Stimulated activated CD4-positive, alpha-beta T cell treated with anti-CD3 and anti-CD28 coated beads, Interleukin-15, amount 100 ng/mL, for 1 hour (primary cell): ENCODE results near the gene GTF2H4.
"Not testable (repeated sequence)": the region's sequence is repeated elsewhere in the genome, so short reads cannot be mapped to it uniquely, and the experiment has no call there.

ENCODE experiments used
- DNase-seq, 2 donors: peaks; one replicate each; pipeline ENCODE4 v3.0.0-alpha.2; 2020; ENCODE audit warnings: low read depth in 1 of 2, low spot score in 1 of 2

The GTF2H4 gene

DNA sequence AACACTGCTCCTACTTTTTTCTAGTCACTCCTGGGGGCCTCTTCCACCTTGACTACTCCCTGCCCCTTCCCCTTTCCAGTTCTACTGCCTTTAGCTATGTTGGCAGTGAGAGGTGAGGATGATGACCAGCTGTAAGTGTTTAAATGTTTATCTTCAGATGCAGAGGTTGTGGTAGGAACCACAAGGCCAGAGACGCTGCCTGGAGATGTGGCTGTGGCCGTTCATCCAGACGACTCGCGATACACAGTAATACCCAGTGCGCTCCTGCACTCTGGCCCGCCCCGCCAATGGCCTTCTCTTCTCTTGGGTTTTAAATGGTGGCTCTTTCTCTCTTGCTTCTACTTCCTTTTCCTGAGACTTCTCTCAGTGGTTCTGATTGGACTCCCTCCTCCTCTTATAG lies 10.7 kb downstream of the GTF2H4 start:
- no peak for DNase-seq

GRCh38 chr6:30922447-30922852 lies 14.4 kb downstream of the GTF2H4 start:
- DNase-seq = no peak

GRCh38 chr6:30924040-30924627 lies 16.1 kb downstream of the GTF2H4 start:
- DNase-seq = not testable (repeated sequence)

DNA sequence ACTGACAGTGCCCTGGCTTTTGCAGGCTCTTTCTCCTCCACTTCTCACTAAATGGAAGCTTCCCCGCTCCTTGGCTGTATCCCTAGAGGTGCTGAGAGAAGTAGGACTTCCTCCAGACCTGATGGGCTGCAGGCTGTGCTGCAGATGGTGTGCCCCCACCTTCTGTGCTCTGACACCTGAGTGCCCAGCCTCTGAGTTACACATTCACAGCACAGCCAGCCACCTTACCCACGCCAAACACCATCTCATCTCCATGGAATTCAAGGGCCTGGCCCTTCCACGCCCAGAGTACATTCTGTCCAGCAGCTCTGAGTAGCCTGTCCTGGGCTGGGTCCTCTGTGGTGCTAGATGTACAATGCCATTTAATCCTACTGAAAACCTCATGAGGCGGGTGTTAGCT lies 18.6 kb downstream of the GTF2H4 start:
- no peak for DNase-seq

DNA sequence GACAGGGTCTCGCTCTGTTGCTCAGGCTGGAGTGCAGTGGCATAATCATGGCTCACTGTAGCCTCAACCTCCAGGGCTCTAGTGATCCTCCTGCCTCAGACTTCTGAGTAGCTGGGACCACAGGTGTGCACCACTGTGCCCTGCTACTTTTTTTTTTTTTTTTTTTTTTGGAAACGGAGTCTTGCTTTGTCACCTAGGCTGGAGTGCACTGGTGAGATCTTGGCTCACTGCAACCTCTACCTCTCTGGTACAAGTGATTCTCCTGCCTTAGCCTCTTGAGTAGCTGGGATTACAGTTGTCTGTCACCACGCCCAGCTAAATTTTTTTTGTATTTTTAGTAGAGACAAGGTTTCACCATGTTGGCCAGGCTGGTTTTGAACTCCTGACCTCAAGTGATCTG lies 19.1 kb downstream of the GTF2H4 start:
- DNase-seq = not testable (repeated sequence)

DNA sequence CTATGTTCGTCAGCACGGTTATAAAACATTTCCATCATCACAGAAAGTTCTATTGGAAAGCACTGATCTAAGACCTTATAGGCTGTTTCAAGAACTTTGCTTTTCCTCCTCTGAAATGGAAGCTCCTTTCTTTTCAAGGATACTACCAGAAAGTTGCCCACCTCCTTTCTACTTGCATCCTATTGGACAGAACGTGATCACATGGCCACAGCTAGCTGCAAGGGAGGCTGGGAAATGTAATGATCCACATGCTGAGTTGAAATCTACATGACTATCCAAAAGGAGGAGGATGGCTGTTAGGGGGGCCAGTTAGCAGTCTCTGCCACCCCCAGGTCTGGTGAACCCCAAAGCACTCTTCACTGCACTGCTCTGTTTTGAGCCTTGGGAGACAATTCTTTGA lies 20.7 kb downstream of the GTF2H4 start:
- no peak for DNase-seq

GRCh38 chr6:30930506-30930905 lies 22.5 kb downstream of the GTF2H4 start:
- no peak for DNase-seq

- no peak for DNase-seq
Observed at GRCh38 chr6:30931272-30931671, 23.3 kb downstream of the GTF2H4 start.

DNA sequence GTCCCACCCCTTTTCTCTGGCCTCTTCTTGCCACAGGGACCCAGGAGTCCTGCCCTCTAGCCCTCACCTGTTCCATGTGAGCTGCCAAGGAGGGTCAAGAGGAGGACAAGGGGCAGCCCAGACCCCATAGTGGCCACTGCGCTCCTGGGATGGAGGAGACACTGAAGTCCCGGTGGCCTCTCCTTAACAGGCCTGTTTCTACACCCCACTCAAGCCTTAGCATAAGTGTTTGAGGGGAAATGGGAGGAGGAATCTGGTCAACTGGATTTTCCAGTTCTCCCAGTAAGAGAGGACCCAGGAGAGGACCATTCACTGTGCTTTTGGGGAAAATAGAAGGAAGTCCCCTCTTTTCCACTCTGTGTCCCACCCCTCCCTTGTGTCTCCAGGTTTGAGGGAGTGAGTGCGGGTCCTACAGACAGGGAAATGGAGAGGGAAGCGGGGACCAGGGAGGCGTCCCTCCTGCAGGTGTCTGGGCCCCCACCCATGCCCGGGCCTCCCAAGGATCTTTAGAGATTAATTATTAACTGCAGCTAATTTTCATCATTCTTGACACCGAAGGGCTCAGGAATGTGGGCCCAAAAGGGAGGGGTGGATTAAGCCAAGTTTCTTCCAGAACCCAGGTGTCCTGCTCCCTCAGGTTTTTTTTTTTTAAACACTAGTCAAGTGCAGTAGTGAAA lies 24.1 kb downstream of the GTF2H4 start, which contains the start of gene SFTA2:
SFTA2 (minus strand) TSS at position 202 of the 677 bp plus-strand sequence; CDS start at position 128, 74 bp downstream.
- no peak for DNase-seq

DNA sequence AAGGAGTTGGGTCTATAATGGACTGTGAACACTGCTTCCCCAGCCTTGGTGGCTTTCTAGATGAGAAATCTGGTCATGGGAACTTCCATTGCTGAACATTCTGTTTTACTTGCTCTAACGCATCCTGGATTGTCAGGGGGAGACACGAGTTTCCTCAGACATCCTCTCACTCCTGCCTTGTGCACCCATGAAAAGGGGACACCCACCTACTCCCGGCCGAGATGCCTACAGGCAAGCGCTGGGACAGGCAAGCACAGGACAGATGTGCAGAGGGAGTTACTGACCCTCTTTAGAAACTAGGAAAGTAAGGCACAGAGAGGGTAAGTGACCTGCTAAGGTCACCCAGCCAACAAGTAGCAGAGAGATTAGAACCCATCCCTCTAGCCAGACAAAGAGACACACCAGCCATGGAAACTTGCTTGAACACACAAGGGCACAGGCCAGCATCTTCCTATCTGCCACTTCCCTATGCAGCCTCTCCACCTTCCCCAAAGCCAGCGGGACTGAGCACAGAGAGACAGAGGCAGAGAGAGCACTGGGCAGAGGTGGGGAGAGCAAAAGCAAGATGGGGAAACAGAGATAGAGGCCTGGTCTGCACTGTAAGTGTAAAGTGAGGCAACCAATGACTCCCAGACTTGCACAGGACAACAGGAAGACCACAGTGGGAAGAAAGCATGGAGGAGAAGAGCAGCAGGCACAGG lies 24.8 kb downstream of the GTF2H4 start:
- DNase-seq = no peak

- DNase-seq = no peak
Observed at GRCh38 chr6:30935018-30935417, 27.0 kb downstream of the GTF2H4 start.

DNA sequence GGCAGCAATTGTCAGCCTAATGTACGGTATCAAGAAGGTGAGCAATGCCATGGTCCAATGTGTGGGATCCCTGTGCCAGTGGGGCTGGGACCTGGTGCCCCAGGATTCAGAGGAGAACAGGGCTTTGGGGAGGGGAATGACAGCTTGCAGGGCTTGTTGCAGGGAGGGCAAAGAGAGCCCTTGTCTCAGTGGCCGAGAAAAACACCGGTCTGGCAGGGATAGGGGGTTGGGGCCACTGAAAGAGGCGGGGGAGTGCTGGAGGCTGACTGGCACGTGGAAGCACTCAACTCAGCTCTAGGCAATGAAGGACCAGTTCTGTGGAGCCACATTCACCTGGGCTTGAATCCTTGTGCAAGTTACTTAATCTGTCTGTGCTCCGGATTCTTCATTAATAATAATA lies 29.3 kb downstream of the GTF2H4 start:
- DNase-seq = no peak

GRCh38 chr6:30938730-30939129 lies 30.7 kb downstream of the GTF2H4 start:
- DNase-seq = no peak

- DNase-seq = no peak
Observed at GRCh38 chr6:30939473-30939872, 31.5 kb downstream of the GTF2H4 start.

GRCh38 chr6:30940361-30940986 lies 32.5 kb downstream of the GTF2H4 start, which contains the start of gene MUCL3:
TSS of gene MUCL3 (plus strand) at chr6:30940973. CDS start at chr6:30941000, 27 bp downstream.
- no peak for DNase-seq

- no peak for DNase-seq
Observed at GRCh38 chr6:30942338-30943060, 34.5 kb downstream of the GTF2H4 start.

DNA sequence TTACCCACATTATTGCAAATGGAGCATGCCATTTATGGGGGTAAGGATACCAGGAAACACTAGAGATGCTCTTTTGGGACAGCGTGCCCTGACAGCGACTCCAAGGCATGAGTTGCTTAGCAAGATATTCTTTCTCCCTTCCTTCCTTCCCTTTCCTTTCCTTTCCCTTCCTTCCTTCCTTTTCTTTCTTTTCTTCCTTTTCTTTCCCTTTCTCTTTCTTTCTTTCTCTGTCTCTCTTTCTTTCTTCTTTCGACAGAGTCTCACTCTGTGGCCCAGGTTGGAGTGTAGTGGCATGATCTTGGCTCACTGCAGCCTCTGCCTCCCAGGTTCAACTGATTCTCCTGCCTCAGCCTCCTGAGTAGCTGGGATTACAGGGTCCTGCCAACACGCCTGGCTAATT lies 36.0 kb downstream of the GTF2H4 start:
- DNase-seq = no peak

DNA sequence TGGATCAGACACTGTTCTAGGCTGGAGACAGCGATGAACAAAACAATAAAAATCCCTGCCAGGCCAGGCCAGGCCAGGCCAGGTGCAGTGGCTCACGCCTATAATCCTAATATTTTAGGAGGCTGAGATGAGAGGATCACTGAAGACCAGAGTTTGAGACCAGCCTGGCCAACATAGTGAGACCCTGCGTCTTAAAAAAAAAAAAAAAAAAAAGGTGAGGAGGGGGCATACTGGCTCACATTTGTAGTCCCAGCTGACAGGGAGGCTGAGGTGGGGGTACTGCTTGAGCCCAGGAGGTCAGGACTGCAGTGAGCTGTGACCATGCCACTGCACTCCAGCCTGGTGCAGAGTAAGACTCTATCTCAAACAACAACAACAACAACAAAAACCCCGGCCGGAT lies 37.3 kb downstream of the GTF2H4 start:
- DNase-seq = no peak

DNA sequence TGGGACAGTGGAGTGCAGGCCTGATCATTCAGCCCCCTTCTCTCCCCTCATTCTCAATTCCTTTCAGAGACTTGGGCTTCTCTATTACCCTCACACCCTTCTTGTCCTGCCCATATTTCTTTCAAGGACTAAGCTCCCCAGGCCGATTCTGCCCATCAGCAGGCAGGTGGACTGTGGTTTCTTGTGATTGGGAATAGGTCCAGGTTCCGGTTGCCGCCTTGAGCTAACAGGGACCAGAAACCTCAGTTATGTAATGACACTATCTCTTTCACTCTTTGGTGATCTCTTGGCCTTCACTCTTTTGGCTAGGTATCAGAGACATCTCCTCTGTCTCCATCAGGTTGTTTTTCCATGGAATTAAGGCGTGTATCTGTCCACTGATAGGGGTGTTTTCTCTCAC lies 39.2 kb downstream of the GTF2H4 start:
- DNase-seq = no peak

- no peak for DNase-seq
Observed at GRCh38 chr6:30948811-30949210, 40.8 kb downstream of the GTF2H4 start.

GRCh38 chr6:30951907-30952469 lies 44.0 kb downstream of the GTF2H4 start:
- no peak for DNase-seq
